Cardiac fibroblast (primary cell): Measurements from ENCODE around the gene MARCOL.
A peak's percentile ranks its signal among the peaks of the same experiment; 100 is the strongest.

Experiments
- DNase-seq, 2 donors: peaks; one replicate each; pipeline versions ENCODE4 v3.0.0 to v3.0.0-alpha.2; 2010; ENCODE audit warnings: low read depth in 2 of 2
- H3K4me3 ChIP-seq, 2 donors: replicated peaks in 1 of 2; 1 replicate in 1 of 2; 2 replicates in 1 of 2; pipeline ENCODE4 v1.5.1; 2011; ENCODE audit warnings: low read depth in 2 of 2, low read length in 2 of 2, mild to moderate bottlenecking in 2 of 2, moderate library complexity in 1 of 2
- CTCF ChIP-seq: IDR thresholded peaks from one replicate; pipeline ENCODE4 v1.5.1; 2011; ENCODE audit warnings: low read depth, mild to moderate bottlenecking, low read length, inconsistent platforms

MARCOL gene

GRCh38 chr5:148238418-148238794 lies at the start of gene MARCOL:
MARCOL (plus strand) TSS chr5:148238525; CDS start chr5:148238598, 73 bp downstream.
- no peak for DNase-seq
- no peak within 1 kb of the TSS for H3K4me3 ChIP-seq
- no peak for TF ChIP-seq CTCF

DNA sequence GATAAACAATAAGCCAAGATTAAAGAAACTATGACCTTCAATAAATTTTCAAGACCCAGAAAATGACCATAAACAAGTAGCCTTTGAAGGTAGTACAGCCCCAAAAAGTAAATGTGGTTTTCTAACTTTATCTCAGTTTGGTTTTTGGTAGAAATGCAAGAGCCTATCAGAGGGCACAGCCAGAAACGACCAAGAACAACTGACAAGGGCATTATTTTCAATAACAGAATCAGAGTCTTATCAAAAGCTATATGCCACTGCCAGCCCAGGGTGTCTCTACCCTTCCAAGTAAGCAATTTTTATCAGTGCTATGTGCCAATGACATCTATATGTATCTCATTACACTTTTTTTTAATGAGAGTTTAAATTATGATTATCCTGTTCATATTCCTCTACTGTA lies 47.3 kb upstream of the MARCOL start:
- DNase-seq, result no peak
- no peak overlapping the region for H3K4me3 ChIP-seq
- TF ChIP-seq CTCF, result no peak

DNA sequence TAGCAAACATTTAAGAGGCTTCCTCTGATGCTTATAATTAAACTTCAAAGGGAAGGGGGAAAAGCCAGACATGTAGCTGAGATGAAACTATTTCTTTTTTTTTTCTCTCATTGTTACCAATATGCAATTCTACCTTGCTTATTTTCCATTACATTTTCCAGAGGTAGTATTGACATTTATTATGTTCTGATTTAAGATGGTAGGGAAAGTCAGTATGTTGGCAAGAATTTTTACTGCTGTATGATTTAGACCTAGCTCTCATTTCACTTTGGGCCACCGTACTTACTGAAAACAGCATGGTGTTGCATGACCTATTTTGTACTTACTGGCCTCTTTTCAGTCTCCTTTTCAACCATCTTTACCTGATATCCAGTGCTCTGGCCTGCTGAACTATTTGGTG lies 45.1 kb upstream of the MARCOL start:
- no peak for DNase-seq
- H3K4me3 ChIP-seq, result no peak overlapping the region
- TF ChIP-seq CTCF, result no peak

DNA sequence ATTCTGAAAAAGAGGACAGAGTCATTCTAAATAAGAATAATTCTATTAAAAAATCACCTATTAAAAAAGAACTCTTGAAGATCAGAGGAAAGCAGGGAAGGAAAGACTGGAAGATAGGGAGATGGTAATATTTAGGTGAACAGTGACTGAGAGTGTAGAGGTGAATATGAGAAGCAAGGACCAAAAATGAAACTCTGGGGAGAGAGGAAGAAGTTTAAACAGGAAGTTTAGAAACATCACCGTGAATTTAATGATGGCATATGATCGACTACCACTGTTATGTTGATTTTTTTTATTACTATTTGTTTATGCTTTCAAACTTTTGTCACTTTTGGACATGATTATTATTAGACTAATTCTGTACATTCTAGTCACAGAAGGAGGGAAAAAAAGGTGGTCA lies 37.2 kb upstream of the MARCOL start:
- no peak overlapping the region for H3K4me3 ChIP-seq
- DNase-seq, result no peak
- TF ChIP-seq CTCF, result no peak

- DNase-seq, result no peak
- H3K4me3 ChIP-seq, result no peak within 1 kb of the TSS
- no peak for TF ChIP-seq CTCF
Observed at GRCh38 chr5:148202531-148203203, 35.7 kb upstream of the MARCOL start, which contains the start of gene SPINK6. SPINK6 (plus strand) TSS chr5:148203042; CDS start chr5:148203097, 55 bp downstream.

DNA sequence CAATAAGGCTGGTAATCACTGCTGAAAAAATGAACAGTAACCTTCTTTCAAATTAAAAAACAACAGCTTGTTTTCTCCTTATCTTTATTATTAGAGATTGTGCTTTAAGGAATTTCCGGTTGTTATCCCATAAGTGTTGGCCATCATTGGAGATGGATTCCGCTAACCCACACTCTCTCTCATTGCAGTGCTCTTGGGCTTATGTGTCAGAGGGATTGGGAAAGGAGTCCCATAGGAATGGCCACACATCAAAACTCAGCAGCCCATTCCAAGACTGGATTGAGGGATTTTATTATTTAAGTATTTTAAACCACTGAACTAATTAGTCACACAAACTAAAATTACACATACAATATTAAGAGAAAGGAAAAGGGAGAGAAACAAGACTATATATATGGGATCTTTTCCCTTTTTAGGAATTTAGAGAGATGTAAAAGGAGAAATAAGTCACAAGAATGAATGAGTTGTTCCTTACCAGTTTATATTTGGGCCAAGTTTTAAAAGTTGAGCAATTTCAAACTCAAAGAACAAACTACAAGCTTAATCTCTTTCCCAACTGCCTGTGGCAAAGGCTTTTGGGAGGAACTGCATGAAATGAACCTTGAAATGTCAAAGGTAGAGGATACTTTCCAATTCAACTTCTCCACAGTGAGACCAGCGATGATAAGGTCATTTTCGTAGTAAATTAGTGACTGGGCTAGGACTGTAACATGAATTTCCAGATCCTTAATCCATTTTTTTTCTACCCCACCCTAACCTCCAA lies 33.1 kb upstream of the MARCOL start:
- no peak for TF ChIP-seq CTCF
- DNase-seq, result peak in 1 of 2 donors; percentile 62
- no peak overlapping the region for H3K4me3 ChIP-seq
